ENCODE results near the gene XXYLT1.

XXYLT1 gene

GRCh38 chr3:195032106-195032759, 238.7 kb downstream of the XXYLT1 start:
- no peak for DNase-seq

DNA sequence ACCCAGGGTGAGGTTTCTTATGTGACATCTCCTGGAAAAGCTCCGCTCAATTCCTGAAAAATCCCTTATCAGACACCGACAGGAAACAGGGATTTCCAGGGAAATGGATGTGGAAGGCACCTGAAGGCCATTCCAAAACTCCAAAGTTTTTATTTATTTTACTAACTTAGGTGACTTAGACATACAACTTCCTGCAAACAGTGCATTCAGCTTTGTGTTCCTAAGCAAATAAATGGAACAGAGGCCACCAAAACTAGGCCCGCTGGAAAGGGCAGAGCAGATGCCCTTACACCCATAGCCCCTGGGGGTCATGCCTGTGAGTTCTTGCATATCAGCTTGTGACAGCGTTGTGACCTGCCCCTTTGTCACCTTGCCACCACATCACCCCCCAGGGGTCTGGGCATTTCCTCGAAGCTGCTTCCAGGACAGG, 239.4 kb downstream of the XXYLT1 start:
- DNase-seq, result no peak

GRCh38 chr3:195030791-195031321, 240.1 kb downstream of the XXYLT1 start:
- DNase-seq, result no peak

GRCh38 chr3:195028877-195029606, 241.9 kb downstream of the XXYLT1 start:
- no peak for DNase-seq

DNA sequence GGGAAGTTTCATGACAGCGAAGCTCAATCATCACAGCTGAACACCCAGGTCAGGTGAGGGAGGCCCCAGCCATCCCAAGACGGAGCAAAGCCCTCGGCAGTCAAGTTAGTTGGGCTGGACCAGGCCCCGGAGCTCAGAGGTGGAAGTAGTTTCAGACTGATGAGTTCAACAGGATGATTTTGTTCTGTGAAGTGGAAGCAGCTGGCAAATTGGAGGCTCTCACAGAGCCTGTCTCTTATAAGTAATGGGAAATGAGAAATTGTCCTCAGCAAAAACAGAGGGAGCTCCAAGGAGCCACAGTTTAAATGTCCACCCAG, 245.1 kb downstream of the XXYLT1 start:
- no peak for DNase-seq

GRCh38 chr3:195025056-195025883, 245.7 kb downstream of the XXYLT1 start:
- DNase-seq, result no peak

DNA sequence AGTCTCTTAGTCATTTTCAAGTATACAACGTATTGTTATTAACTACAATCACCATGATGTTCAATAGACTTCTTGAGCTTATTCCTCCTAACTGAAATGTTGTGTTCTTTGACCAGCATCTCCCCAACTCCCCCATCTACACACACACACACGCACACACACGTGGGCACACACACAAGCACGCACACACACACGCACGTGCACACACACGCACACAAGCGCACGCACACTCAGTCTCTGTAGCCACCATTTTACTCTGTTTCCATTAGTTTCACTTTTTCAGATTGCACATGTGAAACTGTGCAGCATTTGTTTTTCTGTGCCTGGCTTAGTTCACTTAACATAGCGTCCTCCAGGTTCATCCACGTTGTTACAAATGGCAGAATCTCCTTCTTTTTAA, 247.0 kb downstream of the XXYLT1 start:
- DNase-seq, result no peak

DNA sequence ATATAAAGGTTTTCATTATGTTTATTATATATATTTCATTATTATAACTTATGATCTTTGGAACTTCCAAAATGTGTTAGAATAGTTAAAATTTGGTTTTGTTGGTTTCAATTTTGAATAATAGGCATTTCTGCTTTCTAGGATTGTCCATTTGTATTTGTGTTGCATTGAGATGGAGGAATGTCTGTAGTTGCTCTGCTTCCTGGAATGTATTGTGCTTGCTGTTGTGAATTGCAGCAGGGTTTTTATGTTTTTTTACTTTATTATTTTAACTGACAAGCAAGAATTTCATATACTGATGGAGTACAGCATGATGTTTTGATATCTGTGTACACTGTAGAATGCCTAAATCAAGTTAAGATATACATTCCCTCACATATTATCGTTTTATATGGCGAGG, 247.4 kb downstream of the XXYLT1 start:
- DNase-seq, result no peak

DNA sequence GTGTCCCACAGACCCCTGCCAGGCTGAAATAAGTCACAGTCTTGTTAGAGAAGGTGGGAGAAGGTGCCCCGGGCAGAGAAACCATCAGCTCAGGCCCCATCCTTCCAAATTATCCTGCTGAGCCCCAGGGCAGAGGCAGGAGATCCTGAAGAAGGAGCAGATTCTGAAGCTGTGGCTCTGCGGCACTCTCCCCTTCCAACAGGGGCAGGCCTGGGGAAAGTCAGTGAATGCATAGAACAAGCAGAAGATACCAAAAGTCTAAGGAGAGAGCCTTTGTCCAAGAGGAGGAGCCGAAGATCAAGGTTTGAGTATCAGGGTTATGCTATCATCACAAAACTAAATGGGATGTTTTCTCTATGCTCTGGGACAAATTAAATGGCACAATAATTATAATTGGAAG, 249.3 kb downstream of the XXYLT1 start:
- DNase-seq, result no peak

GRCh38 chr3:195020921-195021320, 250.0 kb downstream of the XXYLT1 start:
- DNase-seq, result no peak

DNA sequence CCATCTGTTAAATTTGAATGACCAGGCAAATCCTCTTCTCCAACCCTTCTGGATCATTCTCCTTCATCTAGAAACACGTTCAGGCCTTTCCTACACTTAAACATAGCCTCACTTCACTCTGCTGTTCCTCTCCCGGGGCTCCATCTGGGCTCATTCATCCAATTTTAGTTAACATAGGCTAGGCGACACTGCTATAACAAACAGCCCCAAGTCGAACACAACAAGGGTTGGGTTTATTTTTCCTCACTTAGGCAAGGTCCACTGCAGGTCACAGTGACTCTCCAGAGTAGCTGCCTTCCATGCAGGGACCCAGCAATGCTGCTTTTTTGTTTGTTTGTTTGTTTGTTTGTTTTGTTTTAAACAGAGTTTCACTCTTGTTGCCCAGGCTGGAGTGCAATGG, 250.8 kb downstream of the XXYLT1 start:
- DNase-seq, result no peak

DNA sequence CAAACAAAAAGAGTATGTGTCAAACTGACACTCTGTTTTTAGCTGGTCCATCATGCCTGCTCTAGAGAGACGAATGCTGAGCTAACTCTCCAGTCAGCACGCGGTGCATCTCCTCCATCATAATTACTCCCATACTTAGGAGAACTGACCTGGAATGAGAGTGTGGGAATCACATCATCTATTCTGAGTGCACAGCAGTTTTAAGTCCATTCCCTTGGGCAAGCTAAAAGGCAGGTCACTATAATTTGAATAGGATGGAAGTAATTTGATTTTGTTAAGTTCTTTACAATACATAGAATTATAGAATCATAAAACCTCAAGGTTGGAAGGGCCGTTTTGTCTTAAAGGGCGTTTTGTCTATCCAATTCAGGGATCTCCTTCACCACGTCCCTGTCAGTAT, 251.6 kb downstream of the XXYLT1 start:
- no peak for DNase-seq
